NCI-H2196 treated with DMSO at 0.1 percent for 48 hours (cell line): ENCODE measurements around the gene RASSF10.

Experiments used
- DNase-seq: peaks from one replicate; lab custom pipeline; 2025; ENCODE audit not compliant: unreplicated experiment; lab: John Stamatoyannopoulos, UW

Gene RASSF10

DNA sequence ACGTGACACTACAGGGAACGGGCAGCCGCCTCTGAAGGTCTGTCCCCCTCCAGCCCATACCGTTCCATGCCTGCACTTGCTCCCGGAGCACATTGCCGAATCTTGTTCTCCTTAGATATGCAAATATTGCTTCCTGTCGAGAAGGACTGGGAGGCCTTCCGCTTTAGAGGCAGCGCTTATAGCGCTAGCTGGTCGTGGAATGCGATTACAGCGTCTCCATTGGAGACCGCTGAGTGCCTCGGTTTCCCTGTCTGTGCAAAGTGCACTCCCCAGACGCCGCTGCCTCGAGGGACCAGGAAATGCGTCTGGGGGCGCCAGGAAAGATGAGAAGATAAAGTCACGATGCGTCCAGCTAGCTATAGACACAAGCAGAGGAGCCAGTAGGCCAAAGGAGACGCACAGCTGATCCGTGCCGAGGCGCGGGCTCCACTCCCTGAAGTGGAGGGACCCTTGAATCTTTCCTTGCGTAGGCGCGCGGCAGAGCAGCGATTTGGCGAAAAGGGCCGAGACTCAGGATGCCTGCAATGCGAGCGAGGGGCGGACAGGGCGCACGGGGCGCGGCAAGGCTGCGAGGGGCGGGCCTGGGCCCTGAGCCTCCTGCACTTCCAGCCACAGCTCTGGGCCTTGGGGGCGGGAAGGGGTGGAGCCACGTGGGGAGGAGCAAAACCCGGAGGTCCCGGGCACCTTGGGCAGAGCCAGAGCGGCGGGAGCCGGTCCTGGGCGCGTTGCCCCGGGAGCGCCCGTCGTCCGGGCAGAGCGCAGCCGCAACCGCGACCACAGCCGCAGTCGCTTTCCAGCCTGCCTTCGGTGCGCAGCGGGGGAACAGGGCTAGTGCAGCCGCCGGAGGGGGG, at the start of gene RASSF10:
Gene RASSF10, plus strand, starts transcription at position 692 of the 851 bp plus-strand sequence. CDS start 261 bp downstream, outside the sequence.
- DNase-seq, result peak; percentile 84

- peak; percentile 15 for DNase-seq
These were observed 47.5 kb upstream of the RASSF10 start for GRCh38 chr11:12961615-12962014.

DNA sequence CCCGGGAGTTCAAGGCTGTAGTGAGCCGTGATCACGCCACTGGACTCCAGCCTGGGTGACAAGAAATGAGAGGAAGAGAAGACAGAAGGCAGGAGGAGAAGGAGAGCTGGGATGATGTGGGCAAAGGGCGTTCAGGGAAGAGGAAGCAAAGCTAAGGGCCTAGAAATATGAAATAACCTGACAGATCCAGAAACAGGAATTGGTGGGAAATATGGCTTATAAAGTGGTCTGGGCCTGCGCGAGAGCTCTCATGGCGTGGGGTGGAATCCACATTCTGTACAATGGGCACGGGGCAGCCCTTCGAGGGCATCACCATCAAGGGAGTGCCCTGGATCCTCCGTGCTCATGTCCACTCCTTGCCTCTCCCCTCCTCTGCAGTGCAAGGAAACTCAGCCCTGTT, 46.8 kb upstream of the RASSF10 start:
- DNase-seq, result no peak

DNA sequence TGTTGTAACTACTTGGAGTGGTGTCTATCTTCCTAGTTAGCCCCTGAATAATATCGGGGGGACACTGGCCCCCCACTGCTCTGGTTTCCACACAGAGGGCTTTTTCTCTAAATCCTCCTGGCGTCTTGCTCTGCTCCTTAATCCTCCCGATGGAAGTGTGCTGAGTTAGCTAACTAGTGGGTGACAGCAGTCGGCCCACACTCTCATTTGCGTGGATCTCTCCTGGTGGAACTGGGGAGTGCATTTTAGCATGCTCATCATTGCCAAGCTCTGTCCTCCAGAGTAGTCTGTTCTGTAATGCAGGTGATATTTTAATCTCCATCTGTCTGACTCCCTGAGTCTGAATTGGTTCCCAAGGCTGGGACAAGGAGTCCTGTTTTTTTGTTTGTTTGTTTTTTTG, 46.1 kb upstream of the RASSF10 start:
- DNase-seq, result no peak

GRCh38 chr11:12963792-12964536, 45.2 kb upstream of the RASSF10 start:
- DNase-seq, result peak; percentile 33

DNA sequence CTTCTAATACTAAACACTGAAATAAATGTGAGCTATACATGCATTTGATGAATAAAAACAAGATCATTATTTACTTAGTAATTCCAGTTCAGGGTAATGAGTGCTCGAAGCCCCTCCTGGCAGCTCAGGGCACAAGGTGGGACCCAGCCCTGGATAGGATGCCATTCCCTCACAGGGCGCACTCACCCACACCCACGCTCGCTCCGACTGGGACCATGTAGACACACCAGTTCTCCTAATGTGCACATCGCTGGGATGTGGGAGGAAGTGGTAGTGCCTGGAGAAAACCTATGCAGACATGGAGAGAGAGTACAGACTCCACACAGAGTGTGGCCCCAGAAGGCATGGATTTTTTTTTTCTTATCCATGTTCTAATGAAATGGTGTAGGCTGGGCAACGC, 44.5 kb upstream of the RASSF10 start:
- no peak for DNase-seq

GRCh38 chr11:12966002-12966401, 43.1 kb upstream of the RASSF10 start:
- no peak for DNase-seq

DNA sequence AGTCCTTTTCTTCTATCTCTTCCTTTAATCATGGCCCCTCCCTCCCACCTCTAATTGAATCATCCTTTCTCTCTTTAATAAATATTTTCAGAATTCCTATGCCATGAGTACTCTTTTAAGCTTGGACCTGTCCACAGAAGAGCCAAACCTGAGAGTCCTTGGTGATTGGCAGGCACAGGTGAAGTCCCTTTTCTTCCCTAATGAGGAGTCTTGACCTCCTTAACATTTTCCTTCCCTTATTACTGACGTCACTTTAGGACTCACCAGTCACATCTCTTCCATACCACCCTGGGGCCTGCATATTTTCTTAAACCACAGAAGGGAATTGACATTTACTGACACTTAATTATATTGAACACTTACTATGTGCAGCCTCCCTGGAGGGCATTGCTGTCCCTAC, 41.0 kb upstream of the RASSF10 start:
- no peak for DNase-seq

DNA sequence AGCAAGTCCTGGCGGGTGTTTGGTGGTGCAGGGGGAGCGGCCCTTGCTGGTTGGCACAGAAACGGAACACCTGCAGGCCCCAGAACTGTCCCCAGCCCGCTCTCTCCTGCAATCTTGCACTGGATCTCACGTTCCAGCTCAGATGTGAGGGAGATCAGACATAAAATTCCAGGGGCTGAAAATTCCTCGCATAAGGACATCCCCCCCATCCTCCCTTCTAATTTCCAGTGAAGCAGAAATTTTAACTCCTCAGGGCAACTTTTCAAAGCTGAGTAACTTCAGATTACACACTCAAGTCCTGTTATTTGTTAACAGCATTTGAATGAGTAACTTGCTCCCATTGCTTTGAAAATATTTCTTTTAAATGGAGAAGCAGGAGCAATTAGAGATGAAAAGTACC, 40.3 kb upstream of the RASSF10 start:
- DNase-seq, result no peak

DNA sequence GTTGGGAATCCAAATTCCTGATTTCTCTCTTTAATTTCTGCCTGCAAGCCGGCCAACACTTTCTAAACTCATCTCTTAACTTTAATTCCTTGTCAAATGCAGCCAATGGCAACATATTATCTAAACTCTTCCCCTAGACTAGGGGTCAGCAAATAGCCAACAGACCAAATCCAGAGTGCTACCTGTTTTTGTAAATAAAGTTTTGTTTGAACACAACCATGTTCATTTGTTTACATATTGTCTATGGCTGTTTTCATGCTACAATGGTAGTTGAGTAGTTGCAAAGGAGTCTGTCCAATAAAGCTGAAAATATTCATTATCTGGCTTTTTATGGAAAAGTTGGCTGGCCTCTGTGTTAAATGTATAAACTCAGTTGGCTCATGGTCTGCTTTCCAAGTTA, 37.2 kb upstream of the RASSF10 start:
- DNase-seq, result no peak

- DNase-seq, result no peak
These were observed 35.5 kb upstream of the RASSF10 start for GRCh38 chr11:12973528-12974181.

- no peak for DNase-seq
These were observed 33.9 kb upstream of the RASSF10 start for GRCh38 chr11:12975195-12975594.

DNA sequence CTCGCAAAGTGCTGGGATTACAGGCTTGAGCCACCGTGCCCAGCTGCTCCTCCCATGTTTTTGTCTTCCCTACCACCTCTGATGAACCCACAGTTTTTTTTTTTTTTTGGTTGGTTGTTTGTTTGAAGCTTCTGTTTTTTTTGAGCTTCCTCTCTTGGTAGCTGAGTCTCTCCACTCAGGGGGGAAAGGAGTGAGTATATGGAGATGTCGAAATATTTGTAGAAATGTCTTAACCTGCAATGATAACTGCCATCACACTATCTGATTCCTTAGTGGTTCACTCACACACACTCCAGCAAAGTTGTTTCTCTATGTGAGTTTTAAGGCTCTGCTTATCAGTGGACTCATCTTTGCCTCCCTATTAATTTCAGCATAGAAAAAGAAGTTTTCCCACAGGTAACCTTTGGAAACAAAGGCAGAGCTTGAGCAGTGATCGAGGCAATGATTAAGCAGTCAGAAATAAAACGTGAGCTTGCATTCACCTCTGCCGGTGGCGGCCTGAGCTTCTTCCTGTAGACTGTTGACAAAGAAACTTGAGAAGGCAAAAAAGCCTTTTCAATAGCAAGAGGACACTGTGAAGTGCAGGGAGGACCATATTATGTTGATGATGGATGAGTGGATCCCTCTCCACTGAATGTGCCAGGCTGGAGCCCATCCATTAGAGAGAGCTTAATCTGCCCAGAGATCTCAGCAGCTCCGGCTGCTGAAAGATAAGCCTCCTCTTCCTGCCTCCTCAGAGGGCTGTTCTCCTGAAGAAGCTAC, 29.0 kb upstream of the RASSF10 start:
- peak; percentile 87 for DNase-seq

DNA sequence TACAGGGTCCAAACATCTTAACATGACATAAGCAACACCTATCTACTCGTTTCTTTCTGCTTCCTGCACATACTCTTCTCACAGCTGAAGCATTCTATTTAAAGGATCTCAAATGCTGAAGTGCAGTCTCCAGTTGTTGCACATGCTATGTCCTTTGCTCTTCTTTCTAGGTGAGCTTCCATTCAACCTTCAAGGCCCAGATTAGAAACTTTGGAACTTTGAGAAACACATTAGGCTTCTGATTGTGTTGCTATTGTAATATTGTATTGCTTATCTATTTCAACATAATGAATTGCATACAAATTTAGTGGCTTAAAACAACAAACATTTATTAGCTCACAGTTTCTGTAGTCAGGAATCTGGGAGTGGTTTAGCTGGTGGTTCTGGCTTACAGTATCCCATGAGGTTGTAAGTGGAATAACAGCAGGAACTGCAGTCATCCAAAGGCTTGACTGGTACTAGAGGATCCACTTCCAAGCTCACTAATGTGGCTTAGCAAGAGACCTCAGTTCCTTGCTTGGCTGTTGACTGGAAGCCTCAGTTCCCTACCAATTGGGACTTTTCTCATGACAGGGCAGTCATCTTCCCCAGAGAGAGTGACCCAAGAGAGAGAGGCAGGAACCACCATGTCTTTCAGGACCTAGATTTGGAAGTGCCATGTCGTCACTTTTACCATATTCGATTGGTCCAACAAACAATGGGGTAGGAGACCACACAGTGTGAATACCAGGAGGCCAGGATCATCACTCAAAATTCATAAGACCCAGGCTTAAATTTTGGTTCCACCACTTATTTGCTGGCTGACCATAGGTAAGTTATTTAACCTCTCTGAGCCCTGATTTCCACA, 27.2 kb upstream of the RASSF10 start:
- DNase-seq, result no peak

GRCh38 chr11:12983336-12983735, 25.8 kb upstream of the RASSF10 start:
- no peak for DNase-seq

- DNase-seq, result no peak
These were observed 22.8 kb upstream of the RASSF10 start for GRCh38 chr11:12986194-12986898.

GRCh38 chr11:12989428-12990161, 19.5 kb upstream of the RASSF10 start:
- DNase-seq, result no peak

DNA sequence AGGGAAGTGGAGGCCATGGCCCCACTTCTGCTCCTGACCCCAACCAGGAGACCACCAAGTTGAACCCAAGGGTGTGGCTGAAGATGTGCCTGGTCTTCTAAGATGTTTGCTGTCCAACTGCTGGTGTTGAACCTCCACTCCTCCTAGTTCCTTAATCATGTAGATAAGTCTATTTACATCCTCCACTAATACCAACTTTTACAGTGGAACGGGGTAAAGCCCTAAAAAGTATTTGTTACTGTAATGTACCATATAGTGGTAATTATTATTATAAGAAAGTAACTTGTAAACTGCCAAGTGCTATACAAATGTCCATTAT, 19.0 kb upstream of the RASSF10 start:
- no peak for DNase-seq

DNA sequence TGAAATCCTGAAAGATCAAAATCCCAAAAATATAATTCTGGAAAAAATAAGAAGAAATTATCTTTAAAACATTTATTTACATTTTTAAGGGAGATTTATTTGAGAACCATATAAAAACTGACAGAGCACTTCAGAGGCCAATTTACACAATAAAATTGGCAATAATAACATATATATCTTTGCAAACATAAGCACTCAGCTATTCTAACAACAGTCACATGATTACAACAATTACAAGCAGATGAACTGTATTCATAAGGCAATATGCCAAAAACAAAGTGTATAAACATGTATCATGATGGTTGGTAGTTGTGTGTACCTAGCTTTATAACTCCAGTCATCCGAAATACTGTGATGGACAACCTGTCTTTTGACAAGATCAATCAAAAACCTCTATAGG, 17.7 kb upstream of the RASSF10 start:
- no peak for DNase-seq
